GM15510 (cell line): ENCODE results near the gene NSD1.
A peak's percentile ranks its signal among the peaks of the same experiment; 100 is the strongest.

ENCODE experiments used
- POLR2A ChIP-seq: IDR thresholded peaks from 3 replicates; pipeline ENCODE4 v1.6.1; 2011; ENCODE audit warnings: borderline replicate concordance; ENCODE audit not compliant: insufficient read length; ENCODE audit errors: extremely low read depth

NSD1 gene

GRCh38 chr5:177131352-177132135 lies 2.0 kb upstream of the NSD1 start:
- no peak for TF ChIP-seq POLR2A

GRCh38 chr5:177132136-177133095 lies 1.2 kb upstream of the NSD1 start:
- no peak for TF ChIP-seq POLR2A

DNA sequence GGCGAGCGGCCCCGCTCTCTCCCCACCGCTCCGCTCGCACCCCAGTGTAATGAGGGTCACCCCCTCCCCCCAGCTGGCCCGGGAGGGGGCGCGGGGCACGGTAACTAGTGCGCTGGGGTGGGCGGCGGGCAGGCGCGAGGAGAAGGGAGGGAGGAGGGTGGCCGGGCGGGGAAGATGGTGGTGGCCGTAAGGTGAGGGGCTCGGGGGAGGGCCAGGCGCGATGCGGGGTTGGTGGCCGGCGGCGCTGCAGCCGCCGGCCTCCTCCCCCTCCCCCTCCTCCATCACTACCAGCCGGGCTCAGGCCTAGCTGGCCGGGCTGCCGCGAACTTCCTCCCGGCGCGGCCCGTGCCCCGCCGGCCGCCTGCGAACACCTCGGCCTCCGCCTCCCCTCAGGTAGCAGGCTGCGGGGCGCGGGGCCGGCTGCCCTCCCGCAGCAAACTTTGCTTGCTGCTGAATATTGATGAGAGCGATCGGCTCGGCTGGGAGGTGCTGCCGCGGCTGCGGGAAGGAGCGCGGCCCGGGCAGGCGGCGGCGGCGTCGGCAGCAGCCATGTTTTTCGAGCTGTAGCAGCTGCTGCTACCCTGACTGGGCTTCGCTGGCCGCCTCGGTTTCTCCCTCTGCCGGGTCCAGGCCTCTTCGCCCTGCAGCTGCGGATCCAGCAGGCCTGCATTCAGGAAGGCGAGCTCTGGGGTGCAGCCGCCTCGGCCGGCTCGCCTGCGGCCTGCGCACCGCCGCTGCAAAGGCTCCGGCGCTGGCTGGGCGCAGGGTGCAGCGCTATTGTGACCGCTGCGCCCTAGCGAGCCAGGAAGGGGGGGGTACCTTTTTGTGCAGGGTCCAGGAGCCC lies 502 bp downstream of the NSD1 start:
- TF ChIP-seq POLR2A, result peak; percentile 31

DNA sequence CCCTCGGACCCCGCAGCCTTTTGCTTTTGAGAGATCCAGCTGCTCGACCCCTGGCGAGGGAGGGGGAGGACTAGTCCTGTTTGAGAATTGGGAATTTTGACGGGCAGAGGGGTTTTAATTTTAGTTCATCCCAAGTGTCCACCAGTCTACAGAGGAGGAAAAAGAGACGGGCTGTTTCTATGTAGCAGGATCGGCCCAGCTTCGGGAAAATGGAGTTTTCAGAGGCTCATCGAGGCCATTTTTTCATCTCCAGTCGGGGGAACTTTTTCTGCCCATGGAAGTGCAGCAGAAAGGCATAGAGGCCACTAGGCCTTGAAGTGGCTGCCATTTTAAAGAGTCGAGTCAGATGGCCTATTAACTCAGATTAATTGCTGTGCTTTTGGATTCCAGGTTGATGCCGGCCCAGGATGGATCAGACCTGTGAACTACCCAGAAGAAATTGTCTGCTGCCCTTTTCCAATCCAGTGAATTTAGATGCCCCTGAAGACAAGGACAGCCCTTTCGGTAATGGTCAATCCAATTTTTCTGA lies 1.2 kb downstream of the NSD1 start:
- no peak for TF ChIP-seq POLR2A

GRCh38 chr5:177140312-177140711 lies 6.7 kb downstream of the NSD1 start:
- TF ChIP-seq POLR2A, result no peak

DNA sequence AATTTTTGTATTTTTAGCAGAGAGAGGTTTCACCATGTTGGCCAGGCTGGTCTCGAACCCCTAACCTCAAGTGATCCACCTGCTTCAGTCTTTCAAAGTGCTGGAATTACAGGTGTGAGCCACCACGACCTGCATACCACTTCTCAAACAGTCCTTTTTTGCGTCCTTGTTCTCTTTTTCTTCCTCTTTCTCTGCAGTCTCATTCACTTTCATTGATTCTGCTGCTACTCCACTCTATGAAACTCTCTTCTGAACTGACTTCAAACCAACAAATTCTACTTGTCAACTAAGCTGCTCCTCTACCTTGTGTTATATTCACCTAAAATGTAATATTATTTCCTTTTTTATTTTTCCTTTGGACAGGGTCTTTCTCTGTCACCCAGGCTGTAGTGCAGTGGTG lies 7.9 kb downstream of the NSD1 start:
- no peak for TF ChIP-seq POLR2A

- TF ChIP-seq POLR2A, result no peak
Observed at GRCh38 chr5:177142098-177142611, 8.6 kb downstream of the NSD1 start.

DNA sequence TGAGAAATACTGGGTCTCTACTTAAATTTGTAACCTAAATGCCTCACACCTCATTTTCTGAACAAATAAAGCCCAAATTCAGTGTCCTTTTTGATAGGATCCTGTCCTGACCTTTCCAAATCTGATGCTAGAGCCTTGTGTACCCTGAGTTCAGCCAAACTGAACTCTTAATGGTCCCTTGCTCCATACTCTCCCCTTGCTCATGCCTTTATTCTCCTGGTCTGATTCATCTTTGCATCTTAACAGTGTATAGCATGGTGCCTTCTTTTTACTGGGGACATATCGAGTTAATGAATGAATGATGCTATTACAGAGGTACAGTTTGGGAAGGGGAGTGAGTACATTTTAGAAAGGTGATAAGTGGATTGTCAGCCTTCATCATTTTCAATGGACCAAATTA lies 9.2 kb downstream of the NSD1 start:
- no peak for TF ChIP-seq POLR2A

GRCh38 chr5:177146891-177147638 lies 13.5 kb downstream of the NSD1 start:
- TF ChIP-seq POLR2A, result no peak

GRCh38 chr5:177154003-177154643 lies 20.6 kb downstream of the NSD1 start:
- TF ChIP-seq POLR2A, result no peak

GRCh38 chr5:177162379-177162778 lies 28.8 kb downstream of the NSD1 start:
- TF ChIP-seq POLR2A, result no peak

DNA sequence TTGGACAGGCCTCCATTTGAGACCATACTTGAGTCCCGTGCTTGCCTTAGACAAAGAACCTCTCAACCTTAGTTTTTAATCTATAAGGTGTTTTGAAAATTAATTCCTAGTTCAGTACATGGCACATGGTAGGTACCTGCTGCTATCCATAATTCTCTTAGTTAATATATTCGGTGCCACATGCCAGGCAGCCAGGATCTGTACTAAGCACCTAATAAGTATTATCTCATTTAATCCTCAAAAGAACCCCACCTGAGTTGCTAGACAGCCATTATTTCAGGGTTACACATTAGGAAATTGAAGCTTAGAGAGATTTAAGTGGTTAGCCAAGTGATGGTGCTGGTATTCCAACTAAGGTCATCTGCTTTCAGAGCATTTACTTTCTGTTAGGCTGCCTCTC lies 29.9 kb downstream of the NSD1 start:
- TF ChIP-seq POLR2A, result no peak

GRCh38 chr5:177169271-177169670 lies 35.7 kb downstream of the NSD1 start:
- no peak for TF ChIP-seq POLR2A
